GM12873 (cell line): ENCODE data around the gene KRTAP20-3.

Source experiments
- TF ChIP-seq, protein P1 (sequence below): IDR thresholded peaks from 2 replicates; pipeline ENCODE4 v1.5.1; 2012; ENCODE audit warnings: low read depth, mild to moderate bottlenecking, moderate library complexity, low read length, control low read depth; ENCODE audit not compliant: insufficient read depth; ENCODE audit errors: missing control alignments

The KRTAP20-3 gene

DNA sequence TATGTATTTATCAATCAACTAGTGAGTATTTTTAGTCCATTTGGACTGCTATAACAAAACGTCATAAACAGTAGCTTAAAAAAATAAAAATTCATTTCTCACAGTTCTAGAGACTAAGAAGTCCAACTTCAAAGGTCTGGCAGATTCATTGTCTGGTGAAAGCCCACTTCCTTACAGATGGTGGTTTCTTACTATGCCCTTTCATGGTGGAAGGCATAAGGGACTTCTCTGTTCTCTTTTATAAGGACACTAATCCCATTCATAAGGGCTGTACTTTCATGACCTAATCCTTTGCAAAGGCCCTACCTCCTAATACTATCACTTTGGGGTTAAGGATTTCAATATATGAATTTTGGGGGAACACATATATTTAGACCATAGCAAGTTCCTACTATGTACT lies 37.9 kb downstream of the KRTAP20-3 start:
- TF ChIP-seq, protein P1, sequence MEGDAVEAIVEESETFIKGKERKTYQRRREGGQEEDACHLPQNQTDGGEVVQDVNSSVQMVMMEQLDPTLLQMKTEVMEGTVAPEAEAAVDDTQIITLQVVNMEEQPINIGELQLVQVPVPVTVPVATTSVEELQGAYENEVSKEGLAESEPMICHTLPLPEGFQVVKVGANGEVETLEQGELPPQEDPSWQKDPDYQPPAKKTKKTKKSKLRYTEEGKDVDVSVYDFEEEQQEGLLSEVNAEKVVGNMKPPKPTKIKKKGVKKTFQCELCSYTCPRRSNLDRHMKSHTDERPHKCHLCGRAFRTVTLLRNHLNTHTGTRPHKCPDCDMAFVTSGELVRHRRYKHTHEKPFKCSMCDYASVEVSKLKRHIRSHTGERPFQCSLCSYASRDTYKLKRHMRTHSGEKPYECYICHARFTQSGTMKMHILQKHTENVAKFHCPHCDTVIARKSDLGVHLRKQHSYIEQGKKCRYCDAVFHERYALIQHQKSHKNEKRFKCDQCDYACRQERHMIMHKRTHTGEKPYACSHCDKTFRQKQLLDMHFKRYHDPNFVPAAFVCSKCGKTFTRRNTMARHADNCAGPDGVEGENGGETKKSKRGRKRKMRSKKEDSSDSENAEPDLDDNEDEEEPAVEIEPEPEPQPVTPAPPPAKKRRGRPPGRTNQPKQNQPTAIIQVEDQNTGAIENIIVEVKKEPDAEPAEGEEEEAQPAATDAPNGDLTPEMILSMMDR, result no peak

DNA sequence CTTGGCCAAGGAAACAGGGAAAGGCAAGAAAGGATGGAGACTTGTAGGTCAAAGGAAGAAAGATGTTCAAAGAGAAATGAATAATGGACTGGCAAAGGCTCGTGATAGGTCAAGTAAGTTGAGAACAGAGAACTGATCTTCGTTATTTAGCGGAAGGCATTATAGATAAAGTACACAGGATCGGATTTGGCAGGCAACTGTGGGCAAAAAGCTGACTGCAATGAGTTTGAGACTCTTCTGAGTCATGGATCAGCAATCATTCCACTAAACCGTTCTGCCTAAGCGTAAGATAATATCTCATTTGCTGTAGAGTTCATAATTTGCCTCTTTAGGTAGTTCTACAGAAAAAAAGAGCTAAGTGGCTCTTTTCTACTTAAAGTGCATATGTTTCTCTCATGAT lies 41.8 kb downstream of the KRTAP20-3 start:
- TF ChIP-seq, protein P1, result no peak

DNA sequence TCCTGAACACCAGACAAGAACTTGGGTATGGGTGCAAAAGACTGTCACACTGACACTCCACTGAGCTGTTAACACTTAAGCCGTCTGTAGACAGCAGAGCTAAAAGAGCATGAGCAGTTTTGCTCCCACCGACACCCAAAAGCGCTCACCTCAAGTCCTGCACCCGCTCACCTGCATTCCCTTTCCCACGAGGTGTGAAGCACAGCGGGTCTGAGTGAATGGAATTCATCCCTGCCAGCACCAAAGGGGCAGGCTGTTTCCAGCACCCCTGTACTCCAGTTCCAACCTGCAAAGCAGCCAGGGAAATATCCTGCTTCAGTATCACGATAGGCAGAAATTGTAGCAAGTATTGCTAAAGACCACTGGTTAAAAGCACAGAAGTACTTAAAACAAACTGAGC lies 47.2 kb downstream of the KRTAP20-3 start:
- TF ChIP-seq, protein P1, result no peak
